ENCODE data around the gene KCNK4. TPM values are rescaled to one million over a fixed set of nuclear protein-coding genes. Genes with fewer than 3 reads are reported as not detected.

KCNK4 gene
- total RNA-seq, 1 donor from 2014 or later: 0.52 TPM

DNA sequence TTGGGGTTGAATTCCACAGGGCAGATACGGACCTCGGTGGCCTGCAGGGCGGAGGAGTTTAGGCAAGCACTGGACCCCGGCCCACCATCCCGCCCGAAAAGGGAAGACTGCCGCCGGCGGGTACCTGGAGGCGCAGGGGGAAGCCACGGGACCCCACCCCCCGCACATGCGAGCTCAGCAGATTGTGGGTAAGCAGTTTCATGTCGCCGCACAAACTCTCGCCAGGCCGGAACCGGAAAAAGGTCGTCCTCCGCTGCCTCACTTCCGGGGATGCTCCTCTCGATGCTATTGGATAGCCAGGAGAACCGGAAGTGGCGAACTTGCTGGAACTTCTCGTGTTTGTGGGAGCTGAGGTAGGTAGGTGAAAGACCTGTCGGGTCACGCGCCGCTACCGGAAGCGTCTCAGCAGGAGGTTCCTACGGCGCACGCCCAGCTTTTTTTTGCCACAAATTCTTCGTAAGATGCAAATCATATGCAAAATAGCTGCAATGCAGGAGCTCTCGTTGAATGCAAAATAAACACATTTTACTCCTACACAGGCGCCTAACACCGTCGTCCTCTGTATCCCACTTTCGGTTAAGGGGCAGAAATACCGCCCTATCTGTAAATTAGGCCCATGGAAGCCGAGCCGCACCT, 26.3 kb downstream of the KCNK4 start, which contains the start of gene TRMT112:
TRMT112 (minus strand) TSS at position 235 of the 636 bp plus-strand sequence; CDS start at position 202, 33 bp downstream.
- H3K27me3 ChIP-seq (ENCODE audit: insufficient read depth, low read length): no peaks in the 10 kb centered on the region
- Mint-ChIP-seq H3K27ac (ENCODE audit: unreplicated experiment) (peak within 1 kb of the TSS; percentile 95), H3K36me3 (ENCODE audit: low read depth, unreplicated experiment) (peaks cover 24% of the 10 kb centered on the region), H3K27me3 (ENCODE audit: low read depth, unreplicated experiment) (no peaks in the 10 kb centered on the region), H3K4me1 (ENCODE audit: low read depth, unreplicated experiment) (peaks cover 20% of the 10 kb centered on the region), H3K9me3 (ENCODE audit: unreplicated experiment) (no peaks in the 10 kb centered on the region), H3K4me3 (ENCODE audit: unreplicated experiment) (peak within 1 kb of the TSS; percentile 96)
- peaks cover 28% of the 10 kb centered on the region for H3K79me2 ChIP-seq (ENCODE audit: insufficient read depth, low read length)
- peak; percentile 98 for FAIRE-seq
- peaks cover 23% of the 10 kb centered on the region for H4K20me1 ChIP-seq (ENCODE audit: insufficient read depth, low read length)
- TF ChIP-seq EZH2 (IDR thresholded peaks at IDR 0.05; ENCODE audit: insufficient read depth, low read length): no peak
- TF ChIP-seq, protein P1, sequence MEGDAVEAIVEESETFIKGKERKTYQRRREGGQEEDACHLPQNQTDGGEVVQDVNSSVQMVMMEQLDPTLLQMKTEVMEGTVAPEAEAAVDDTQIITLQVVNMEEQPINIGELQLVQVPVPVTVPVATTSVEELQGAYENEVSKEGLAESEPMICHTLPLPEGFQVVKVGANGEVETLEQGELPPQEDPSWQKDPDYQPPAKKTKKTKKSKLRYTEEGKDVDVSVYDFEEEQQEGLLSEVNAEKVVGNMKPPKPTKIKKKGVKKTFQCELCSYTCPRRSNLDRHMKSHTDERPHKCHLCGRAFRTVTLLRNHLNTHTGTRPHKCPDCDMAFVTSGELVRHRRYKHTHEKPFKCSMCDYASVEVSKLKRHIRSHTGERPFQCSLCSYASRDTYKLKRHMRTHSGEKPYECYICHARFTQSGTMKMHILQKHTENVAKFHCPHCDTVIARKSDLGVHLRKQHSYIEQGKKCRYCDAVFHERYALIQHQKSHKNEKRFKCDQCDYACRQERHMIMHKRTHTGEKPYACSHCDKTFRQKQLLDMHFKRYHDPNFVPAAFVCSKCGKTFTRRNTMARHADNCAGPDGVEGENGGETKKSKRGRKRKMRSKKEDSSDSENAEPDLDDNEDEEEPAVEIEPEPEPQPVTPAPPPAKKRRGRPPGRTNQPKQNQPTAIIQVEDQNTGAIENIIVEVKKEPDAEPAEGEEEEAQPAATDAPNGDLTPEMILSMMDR (IDR thresholded peaks at IDR 0.05; ENCODE audit: insufficient read depth, low read depth, low read length): no peak
- peak within 1 kb of the TSS; percentile 82 for H2AFZ ChIP-seq (ENCODE audit: low read depth, low read length)
- peaks cover 3% of the 10 kb centered on the region for H3K36me3 ChIP-seq (ENCODE audit: insufficient read depth, low read length)
- H3K9me3 ChIP-seq (ENCODE audit: insufficient read depth, low read depth, low read length): no peaks in the 10 kb centered on the region
- peak within 1 kb of the TSS; percentile 91 for H3K9ac ChIP-seq (ENCODE audit: low read length)
- H3K4me3 ChIP-seq (ENCODE audit: insufficient read depth, low read depth, low read length): peak within 1 kb of the TSS; percentile 84
- H3K27ac ChIP-seq (ENCODE audit: low read depth, low read length): peak within 1 kb of the TSS; percentile 94
- peaks cover 7% of the 10 kb centered on the region for H3K4me1 ChIP-seq (ENCODE audit: insufficient read depth, low read length)
- DNase-seq (ENCODE audit: low read depth): peak; percentile 98
- peak within 1 kb of the TSS; percentile 99 for H3K4me2 ChIP-seq (ENCODE audit: low read length)

- H3K4me3 Mint-ChIP-seq (ENCODE audit: unreplicated experiment): peak within 1 kb of the TSS; percentile 96
- H3K4me1 Mint-ChIP-seq (ENCODE audit: low read depth, unreplicated experiment): peaks cover 23% of the 10 kb centered on the region
- peaks cover 3% of the 10 kb centered on the region for H3K36me3 ChIP-seq (ENCODE audit: insufficient read depth, low read length)
- H3K36me3 Mint-ChIP-seq (ENCODE audit: low read depth, unreplicated experiment): peaks cover 22% of the 10 kb centered on the region
- peaks cover 7% of the 10 kb centered on the region for H3K4me1 ChIP-seq (ENCODE audit: insufficient read depth, low read length)
- peak within 1 kb of the TSS; percentile 95 for H3K27ac Mint-ChIP-seq (ENCODE audit: unreplicated experiment)
- peaks cover 28% of the 10 kb centered on the region for H4K20me1 ChIP-seq (ENCODE audit: insufficient read depth, low read length)
- no peaks in the 10 kb centered on the region for H3K27me3 ChIP-seq (ENCODE audit: insufficient read depth, low read length)
- FAIRE-seq: no peak
- H3K9me3 Mint-ChIP-seq (ENCODE audit: unreplicated experiment): no peaks in the 10 kb centered on the region
- peak; percentile 87 for DNase-seq (ENCODE audit: low read depth)
- peak within 1 kb of the TSS; percentile 99 for H3K4me2 ChIP-seq (ENCODE audit: low read length)
- peaks cover 28% of the 10 kb centered on the region for H3K79me2 ChIP-seq (ENCODE audit: insufficient read depth, low read length)
- no peaks in the 10 kb centered on the region for H3K27me3 Mint-ChIP-seq (ENCODE audit: low read depth, unreplicated experiment)
- H2AFZ ChIP-seq (ENCODE audit: low read depth, low read length): peak within 1 kb of the TSS; percentile 82
- H3K9ac ChIP-seq (ENCODE audit: low read length): peak within 1 kb of the TSS; percentile 91
- H3K27ac ChIP-seq (ENCODE audit: low read depth, low read length): peak within 1 kb of the TSS; percentile 94
- no peak for TF ChIP-seq EZH2 (IDR thresholded peaks at IDR 0.05; ENCODE audit: insufficient read depth, low read length)
- TF ChIP-seq, protein P1 (IDR thresholded peaks at IDR 0.05; ENCODE audit: insufficient read depth, low read depth, low read length): no peak
- H3K4me3 ChIP-seq (ENCODE audit: insufficient read depth, low read depth, low read length): peak within 1 kb of the TSS; percentile 84
- H3K9me3 ChIP-seq (ENCODE audit: insufficient read depth, low read depth, low read length): no peaks in the 10 kb centered on the region
Observed at GRCh38 chr11:64317961-64318765, 27.1 kb downstream of the KCNK4 start, which contains the start of gene PRDX5. Gene PRDX5, plus strand, starts transcription at chr11:64318121. Its CDS starts 95 bp downstream, at chr11:64318216.

Data from astrocyte (in vitro differentiated cells and primary cell).